GM19328 (cell line): ENCODE data around the gene VEPH1.
"Not testable (repeated sequence)": the region's sequence is repeated elsewhere in the genome, so short reads cannot be mapped to it uniquely, and the experiment has no call there.

Experiments used
- ATAC-seq: cut with Tn5 transposase; IDR thresholded peaks from one replicate; pipeline ENCODE4 v1.9.1; 2021; ENCODE audit warnings: mild to moderate bottlenecking, moderate library complexity; ENCODE audit not compliant: unreplicated experiment

VEPH1 gene

DNA sequence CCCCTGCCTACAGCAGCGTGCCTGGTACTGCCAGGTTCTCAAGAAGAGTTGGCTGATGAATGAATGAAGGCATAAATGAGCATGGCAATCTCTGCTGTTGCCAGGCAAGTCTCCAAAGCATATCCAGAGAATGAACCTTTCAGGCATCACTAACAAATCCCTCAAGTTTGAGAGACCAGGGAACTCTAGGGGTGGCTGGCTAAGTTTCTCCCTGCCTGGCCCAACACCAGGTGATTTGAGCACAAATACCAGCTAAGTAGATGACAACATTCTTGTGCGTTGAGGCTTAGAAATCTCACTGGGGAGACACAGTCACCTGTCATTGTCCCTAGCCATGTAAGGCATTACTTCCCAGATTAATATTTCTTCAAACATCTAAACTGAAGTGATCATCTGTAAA, 147.9 kb downstream of the VEPH1 start:
- ATAC-seq, result no peak

GRCh38 chr3:157354722-157355121, 148.5 kb downstream of the VEPH1 start:
- ATAC-seq, result no peak

GRCh38 chr3:157354254-157354653, 149.0 kb downstream of the VEPH1 start:
- no peak for ATAC-seq

DNA sequence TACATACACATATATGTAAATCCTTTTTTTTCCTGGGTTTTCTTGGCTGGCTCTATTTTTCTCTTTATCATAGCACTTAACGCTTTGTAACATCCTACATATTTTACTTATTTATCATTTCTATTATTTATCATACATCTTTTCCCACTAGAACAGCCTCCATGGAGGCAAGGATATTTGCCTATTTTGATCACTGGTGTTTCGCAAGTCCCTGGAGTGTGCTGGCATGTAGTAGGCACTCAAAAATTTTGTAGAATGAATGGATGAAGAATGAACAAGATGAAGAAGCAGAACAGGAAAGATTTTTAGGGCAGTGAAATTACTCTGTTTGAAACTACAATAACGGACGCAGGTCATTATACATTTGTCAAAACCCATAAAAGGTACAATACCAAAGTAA, 149.6 kb downstream of the VEPH1 start:
- ATAC-seq, result no peak

DNA sequence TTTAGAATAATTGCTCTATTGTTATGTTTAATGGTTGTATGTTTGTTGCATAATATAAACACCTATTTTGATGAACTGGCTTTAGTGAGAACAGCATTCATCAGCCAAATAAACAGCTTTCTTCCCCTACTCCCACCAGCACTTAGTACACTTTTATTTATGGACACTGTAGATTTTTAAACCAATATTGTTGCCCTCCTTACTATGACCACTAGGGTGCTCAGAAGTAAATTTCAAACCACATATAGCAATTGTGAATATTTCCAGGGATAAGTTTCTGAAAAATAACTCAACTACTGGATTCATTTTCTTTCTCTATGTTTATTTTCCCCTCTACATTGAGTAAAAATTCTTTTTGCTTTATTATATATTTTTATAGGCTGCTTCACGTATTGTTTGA, 151.2 kb downstream of the VEPH1 start:
- ATAC-seq, result no peak

DNA sequence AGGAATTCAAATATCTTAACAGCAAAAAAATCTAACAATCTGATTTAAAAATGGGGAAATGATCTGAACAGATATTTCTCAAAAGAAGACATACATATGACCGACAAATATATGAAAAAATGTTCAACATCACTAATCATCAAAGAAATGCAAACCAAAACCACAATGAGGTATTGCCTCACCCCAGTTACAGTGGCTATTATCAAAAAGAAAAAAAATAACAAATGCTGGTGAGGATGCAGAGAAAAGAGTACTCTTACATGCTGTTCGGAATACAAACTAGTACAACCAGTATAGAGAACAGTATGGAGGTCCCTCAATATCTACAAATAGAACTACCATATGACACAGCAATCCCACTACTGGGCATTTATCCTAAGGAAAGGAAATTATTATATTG, 152.6 kb downstream of the VEPH1 start:
- ATAC-seq, result not testable (repeated sequence)

GRCh38 chr3:157348304-157349075, 154.7 kb downstream of the VEPH1 start:
- not testable (repeated sequence) for ATAC-seq

DNA sequence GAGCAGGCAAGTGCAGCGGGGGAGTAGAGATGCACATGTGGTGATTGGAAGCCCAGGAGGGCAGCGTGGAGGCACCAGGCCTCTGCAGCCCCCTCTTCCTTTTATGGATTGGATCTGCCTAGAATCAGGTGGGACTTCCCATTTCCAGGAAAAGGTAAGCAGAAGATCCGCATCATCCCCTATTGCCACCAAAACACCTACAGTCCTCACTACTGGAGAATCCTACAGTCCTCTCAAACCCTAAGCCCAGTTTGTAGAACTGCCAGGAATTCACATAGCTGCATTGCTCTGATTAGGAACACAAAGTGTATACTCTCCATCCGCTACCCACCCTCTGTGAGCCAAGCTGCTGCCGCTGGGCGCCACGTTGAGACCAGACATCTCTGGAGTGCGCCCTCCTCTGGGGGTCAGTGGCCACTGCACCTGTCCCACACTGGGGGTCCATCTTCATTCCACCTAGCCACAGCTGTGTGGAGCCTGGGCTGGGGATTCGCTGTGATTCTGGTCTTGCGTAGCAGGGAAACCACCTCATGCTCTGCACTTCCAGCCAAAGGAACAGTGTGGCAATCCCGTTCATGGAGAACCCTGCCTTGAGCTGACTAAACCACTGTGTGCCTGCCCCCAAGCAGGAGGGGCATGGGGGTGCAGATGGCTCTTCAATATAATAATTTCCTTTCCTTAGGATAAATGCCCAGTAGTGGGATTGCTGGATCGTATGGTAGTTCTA, 155.5 kb downstream of the VEPH1 start:
- ATAC-seq, result no peak

DNA sequence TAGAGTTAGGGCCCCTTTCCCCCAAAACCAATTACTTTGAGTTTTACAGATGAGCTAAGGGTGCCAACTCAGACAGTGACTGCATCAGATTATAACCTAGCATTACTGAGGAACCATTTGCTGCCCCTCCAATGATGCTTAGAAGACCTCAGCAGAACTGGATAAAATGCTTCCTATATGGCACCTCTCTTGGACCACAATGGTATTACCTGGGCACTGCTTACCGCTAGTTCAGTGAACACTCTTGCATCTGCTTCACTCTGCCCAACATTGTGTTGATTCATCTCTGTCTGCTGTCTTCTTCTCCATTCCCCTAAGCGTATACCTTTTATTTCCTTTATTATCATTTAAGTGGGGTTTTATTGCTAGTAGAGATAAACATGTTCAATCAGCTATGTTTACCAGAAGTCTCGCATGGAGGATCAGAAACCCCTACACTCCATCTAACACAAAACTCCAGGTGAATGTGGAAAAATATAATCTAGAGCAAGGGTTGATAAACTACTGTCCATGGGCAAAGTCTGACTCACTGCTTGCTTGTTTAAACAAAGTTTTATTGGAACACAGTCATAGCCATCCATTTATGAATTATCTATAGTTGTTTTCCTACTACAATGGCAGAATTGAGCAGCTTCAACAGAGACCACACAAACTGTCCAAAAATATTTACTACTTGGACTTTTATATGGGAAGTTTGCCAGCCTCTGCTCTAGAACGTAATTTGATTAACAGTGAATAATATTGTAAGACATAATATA, 166.8 kb downstream of the VEPH1 start:
- ATAC-seq, result no peak

GRCh38 chr3:157335233-157336076, 167.8 kb downstream of the VEPH1 start:
- no peak for ATAC-seq

DNA sequence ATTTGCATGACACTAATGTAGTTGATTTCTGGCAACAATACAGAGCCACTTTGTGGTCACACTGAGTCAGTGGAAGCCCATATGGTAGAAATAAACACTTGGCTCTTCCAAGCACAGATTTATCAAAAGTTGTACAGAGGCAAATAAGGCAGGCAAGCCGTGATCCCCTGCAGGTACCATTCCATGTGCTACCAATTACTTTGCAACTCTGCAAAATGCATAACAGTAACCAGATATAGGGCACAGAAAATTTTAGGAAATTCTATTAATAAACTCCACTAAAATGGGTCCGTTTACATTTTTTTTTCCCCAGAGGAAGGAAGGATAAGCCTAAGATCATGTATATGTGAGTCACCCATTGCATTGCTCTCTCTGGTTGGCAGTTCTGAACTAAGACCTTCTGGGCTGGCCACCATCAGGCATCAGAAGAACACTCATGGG, 169.6 kb downstream of the VEPH1 start:
- ATAC-seq, result no peak

GRCh38 chr3:157330206-157330605, 173.0 kb downstream of the VEPH1 start:
- ATAC-seq, result no peak

- no peak for ATAC-seq
Observed at GRCh38 chr3:157329551-157329950, 173.7 kb downstream of the VEPH1 start.

DNA sequence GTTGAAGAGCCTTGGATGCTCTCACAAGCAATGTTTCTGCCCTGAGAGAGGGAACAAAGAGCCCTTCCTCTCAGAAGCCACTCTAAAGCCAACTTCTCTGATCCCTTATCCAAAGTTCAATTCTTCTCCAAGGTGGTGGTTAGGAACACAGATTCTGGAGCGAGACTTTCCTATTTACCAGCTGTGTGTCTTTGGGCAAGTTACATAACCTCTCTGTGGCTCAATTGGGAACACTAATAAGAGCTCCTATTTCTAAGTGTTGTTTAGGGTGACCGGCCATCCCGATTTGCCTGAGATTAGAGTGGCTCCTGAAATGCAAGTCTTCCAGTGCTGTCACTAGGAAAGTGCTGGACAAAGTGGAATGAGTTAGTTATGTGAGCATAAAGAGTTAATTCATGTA, 175.4 kb downstream of the VEPH1 start:
- no peak for ATAC-seq

GRCh38 chr3:157327018-157327417, 176.2 kb downstream of the VEPH1 start:
- ATAC-seq, result no peak

DNA sequence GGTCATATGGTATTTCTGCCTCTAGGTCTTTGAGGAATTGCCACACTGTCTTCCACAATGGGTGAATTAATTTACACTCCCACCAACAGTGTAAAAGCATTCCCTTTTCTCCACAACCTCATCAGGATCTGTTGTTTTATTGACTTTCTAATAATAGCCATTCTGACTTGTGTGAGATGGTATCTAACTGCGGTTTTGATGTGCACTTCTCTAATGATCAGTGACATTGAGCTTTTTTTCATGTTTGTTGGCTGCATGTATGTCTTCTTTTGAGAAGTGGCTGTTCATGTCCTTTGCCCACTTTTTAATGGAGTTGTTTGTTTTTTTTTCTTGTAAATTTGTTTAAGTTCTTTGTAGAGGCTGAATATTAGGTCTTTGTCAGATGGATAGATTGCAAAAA, 178.3 kb downstream of the VEPH1 start:
- not testable (repeated sequence) for ATAC-seq

- ATAC-seq, result no peak
Observed at GRCh38 chr3:157323360-157323759, 179.9 kb downstream of the VEPH1 start.

- no peak for ATAC-seq
Observed at GRCh38 chr3:157319672-157320071, 183.5 kb downstream of the VEPH1 start.

GRCh38 chr3:157318639-157319288, 184.5 kb downstream of the VEPH1 start:
- ATAC-seq, result no peak

DNA sequence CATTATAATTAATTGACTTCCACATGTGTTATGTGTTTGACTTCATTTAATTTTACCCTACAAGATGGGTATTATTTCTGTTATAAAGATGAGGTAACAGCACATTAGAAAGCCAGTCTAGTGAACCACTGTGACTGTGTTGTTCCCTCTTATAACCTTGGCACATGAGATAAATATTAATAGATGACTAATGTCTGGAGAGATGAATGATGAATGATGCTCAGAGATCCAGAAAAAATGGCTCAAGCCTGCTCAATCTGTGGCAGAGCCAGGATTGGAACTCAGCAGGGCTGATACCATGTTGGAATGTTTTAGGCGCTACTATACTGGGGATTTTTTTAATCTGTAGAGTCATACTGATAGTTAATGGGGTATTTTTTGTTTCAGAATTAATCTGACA, 185.3 kb downstream of the VEPH1 start:
- no peak for ATAC-seq
